Heart right ventricle (tissue), 16 donors: Measurements from ENCODE around the gene PTGR1. TPM values are rescaled to one million over a fixed set of nuclear protein-coding genes. Genes with fewer than 3 reads are reported as not detected.

ENCODE experiments used
- ATAC-seq, 8 donors: fragments of 200-7000 bp; cut with Tn5 transposase; one replicate each; pipeline ENCODE4 v1.9.1; 2020; ENCODE audit warnings: mild to moderate bottlenecking in 8 of 8, moderate library complexity in 8 of 8, moderate number of reproducible peaks in 1 of 8
- DNase-seq, 2 donors: peaks; one replicate each; pipeline ENCODE4 v3.0.0-alpha.2; 2020
- H3K27ac ChIP-seq, 10 donors: fragments of 200-600 bp; sonication (generic) in 2 of 10; one replicate each; pipeline versions ENCODE4 v1.5.0 to v1.8.0; 2020 to 2022; ENCODE audit warnings: mild to moderate bottlenecking in 3 of 10
- H3K27me3 ChIP-seq, 7 donors: fragments of 200-600 bp; one replicate each; pipeline ENCODE4 v1.8.0; 2021 to 2022; ENCODE audit warnings: mild to moderate bottlenecking in 2 of 7
- H3K36me3 ChIP-seq, 9 donors: fragments of 200-600 bp; sonication (generic) in 1 of 9; one replicate each; pipeline versions ENCODE4 v1.5.0 to v1.8.0; 2020 to 2022; ENCODE audit warnings: mild to moderate bottlenecking in 2 of 9
- H3K4me1 ChIP-seq, 9 donors: fragments of 200-600 bp; sonication (generic) in 1 of 9; one replicate each; pipeline versions ENCODE4 v1.5.0 to v1.8.0; 2020 to 2022; ENCODE audit warnings: mild to moderate bottlenecking in 4 of 9
- H3K4me3 ChIP-seq, 10 donors: fragments of 200-600 bp; sonication (generic) in 2 of 10; one replicate each; pipeline versions ENCODE4 v1.5.0 to v1.8.0; 2020 to 2022; ENCODE audit warnings: mild to moderate bottlenecking in 7 of 10, moderate library complexity in 2 of 10
- H3K9me3 ChIP-seq, 11 donors: fragments of 200-600 bp in 10 of 11; sonication (generic) in 2 of 11; one replicate each; pipeline versions ENCODE4 v1.5.0 to v1.8.0; 2013 to 2022; ENCODE audit warnings: mild to moderate bottlenecking in 2 of 11, control low read depth in 1 of 11, moderate library complexity in 1 of 11
- CTCF ChIP-seq, 9 donors: fragments of 200-600 bp; sonication (generic) in 2 of 9; IDR thresholded peaks; one replicate each; pipeline versions ENCODE4 v1.5.0 to v1.8.0; 2021 to 2022; ENCODE audit warnings: antibody characterized with exemption in 9 of 9, mild to moderate bottlenecking in 5 of 9, moderate library complexity in 1 of 9
- WGBS, 2 donors: extraction: QIAGEN DNeasy Blood & Tissue Kit; methylation state at CpG; one replicate each; pipeline ENCODE4 v1.1.7; 2013; ENCODE audit warnings: inconsistent platforms in 1 of 2; 5-methylcytosine and 5-hydroxymethylcytosine counted together
- intact Hi-C, 10 donors: fragments of 100-400 bp; cut with DNase I; formaldehyde crosslinking; loops; one replicate each; pipeline versions ENCODE4 v1.11.1 to v1.14.2; 2022
- polyA plus RNA-seq, 2 donors: library from polyadenylated mRNA; stranded (reverse); fragments of 200-250 nt; gene quantifications; one replicate each; pipeline ENCODE4 v1.2.3, GENCODE V29; 2013
- total RNA-seq, 10 donors: library from RNA; stranded (reverse); fragmentation: NEBNext Ultra II Directional in 3 of 10; extraction: Animal tissue kit (Norgen Biotek cat#: 25700) in 3 of 10; gene quantifications; one replicate each; pipeline versions ENCODE4 v1.2.1 to v1.2.4, GENCODE V29; 2021 to 2023
- donor health status: Arrhythmogenic right ventricular cardiomyopathy.
- donor health status: ischemic (EF 13 %, LVEDD 7.1; RV severe dilation, severe dysfunction).
- donor health status: healthy with polysubstance abuse.
- donor health status: DM: no; HTN: yes; CAD: no.
- donor health status: DM: no; HTN: no; CAD: no.
- donor health status: ischemic (EF 25% LVEDD 6.9; RV normal size, moderate dysfunction).
- donor health status: ischemic (EF 25% LVEDD 5.7; RV mildly dilated, moderate dysfunction).
- donor health status: healthy.
- donor health status: DM: yes; HTN: yes; CAD: no.
- donor health status: Ischemic cardiomyopathy.
- donor health status: ischemic (EF 35%, LVEDD 5.7; RV mildly dilated, moderate dysfunction).
- donor health status: nonischemic (EF 11% LVEDD 7.7; RV severe dilation, severe dysfunction).
- donor health status: DM: yes; HTN: yes; CAD: no.
- donor health status: PGD.
- donor health status: ischemic (EF 29% LVEDD 5.4; RV normal size, mild dysfunction).
- donor health status: nonischemic (EF 23%, LVEDD 6.1; RV moderate dilation, normal function).

The PTGR1 gene
- total and polyA plus RNA-seq, 12 donors, result 10.4 to 55.8 (median 42.7) TPM

DNA sequence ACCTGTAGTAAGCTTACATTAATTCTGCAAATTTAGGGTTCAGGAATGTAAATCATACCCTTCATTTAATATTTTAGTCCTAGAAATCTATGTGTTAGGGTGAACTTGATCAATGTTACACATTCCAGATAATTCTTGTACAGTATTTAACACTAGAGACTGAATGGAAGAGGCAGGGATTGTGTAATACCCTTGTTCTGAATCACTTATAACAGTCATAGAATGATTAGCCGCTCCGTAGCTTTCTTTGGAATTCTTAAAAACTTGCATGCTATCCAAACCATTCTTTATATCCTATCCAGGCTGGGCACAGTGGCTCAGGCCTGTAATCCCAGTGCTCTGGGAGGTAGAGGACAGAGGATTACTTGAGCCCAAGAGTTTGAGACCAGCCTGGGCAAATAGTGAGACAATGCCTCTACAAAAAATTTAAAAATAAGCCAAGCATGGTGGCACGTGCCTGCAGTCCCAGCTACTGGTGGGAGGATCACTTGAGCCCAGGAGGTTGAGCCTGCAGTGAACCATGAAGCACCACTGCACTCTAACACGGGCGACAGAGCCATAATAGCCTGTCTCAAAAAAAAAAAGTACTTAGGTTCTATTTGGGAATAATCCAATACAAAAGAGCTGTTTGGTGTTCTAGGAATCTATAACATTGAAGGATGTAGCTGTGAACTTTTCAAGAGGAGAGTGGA, 66.2 kb downstream of the PTGR1 start:
- peaks cover 0 to 100% (median 62%) of the 10 kb centered on the region in 9 donors for H3K36me3 ChIP-seq
- peaks cover 0 to 62% (median 37%) of the 10 kb centered on the region in 11 donors for H3K9me3 ChIP-seq

GRCh38 chr9:111531716-111532115, 67.7 kb downstream of the PTGR1 start:
- Histone ChIP-seq H3K4me1 (peaks cover 0 to 4% (median 0%) of the 10 kb centered on the region in 9 donors), H3K36me3 (peaks cover 0 to 96% (median 52%) of the 10 kb centered on the region in 9 donors), H3K4me3 (no peak overlapping the region), H3K9me3 (peaks cover 0 to 47% (median 23%) of the 10 kb centered on the region in 11 donors), H3K27ac (no peak overlapping the region), H3K27me3 (no peaks in the 10 kb centered on the region)
- no peak for ATAC-seq
- no peak for TF ChIP-seq CTCF (IDR thresholded peaks at IDR 0.05)
- DNase-seq, result no peak
- intact Hi-C loops, result no loop called here
- WGBS, 2 donors, result 83 to 98% methylated on average over 4 of the region's 4 CpGs

More for the DNA sequence above, 66.2 kb downstream of the PTGR1 start:
- no peaks in the 10 kb centered on the region for H3K4me1 ChIP-seq
- H3K27me3 ChIP-seq, result no peaks in the 10 kb centered on the region
- TF ChIP-seq CTCF (IDR thresholded peaks at IDR 0.05), result no peak
- no peak overlapping the region for H3K4me3 ChIP-seq
- intact Hi-C loops, result no loop called here
- 90 to 93% methylated on average over 5 of the region's 5 CpGs for WGBS, 2 donors
- ATAC-seq, result no peak
- no peak for DNase-seq
- no peak overlapping the region for H3K27ac ChIP-seq

- peaks cover 0 to 77% (median 33%) of the 10 kb centered on the region in 9 donors for H3K36me3 ChIP-seq
- H3K27me3 ChIP-seq, result peaks cover 0 to 11% (median 0%) of the 10 kb centered on the region in 7 donors
- TF ChIP-seq CTCF (IDR thresholded peaks at IDR 0.05), result no peak
- H3K27ac ChIP-seq, result no peak overlapping the region
- intact Hi-C loops, result no loop called here
- 29 to 37% methylated on average over 2 of the region's 2 CpGs for WGBS, 2 donors
- DNase-seq (no peak), ATAC-seq (no peak)
- H3K4me3 ChIP-seq, result no peak overlapping the region
- peaks cover 0 to 17% (median 13%) of the 10 kb centered on the region in 9 donors for H3K4me1 ChIP-seq
- peaks cover 0 to 28% (median 9%) of the 10 kb centered on the region in 11 donors for H3K9me3 ChIP-seq
Measured at GRCh38 chr9:111529787-111530186, 69.7 kb downstream of the PTGR1 start.

DNA sequence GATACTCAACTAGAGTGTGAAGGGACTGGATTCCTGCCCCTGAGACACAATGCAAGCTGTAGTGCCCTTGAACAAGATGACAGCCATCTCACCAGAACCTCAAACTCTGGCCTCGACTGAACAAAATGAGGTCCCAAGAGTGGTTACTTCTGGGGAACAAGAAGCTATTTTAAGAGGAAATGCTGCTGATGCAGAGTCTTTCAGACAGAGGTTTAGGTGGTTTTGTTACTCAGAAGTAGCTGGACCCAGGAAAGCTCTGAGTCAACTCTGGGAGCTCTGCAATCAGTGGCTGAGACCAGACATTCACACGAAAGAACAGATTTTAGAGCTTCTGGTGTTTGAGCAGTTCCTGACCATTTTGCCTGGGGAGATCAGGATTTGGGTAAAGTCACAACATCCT, 72.1 kb downstream of the PTGR1 start:
- Histone ChIP-seq H3K4me1 (peaks cover 0 to 19% (median 13%) of the 10 kb centered on the region in 9 donors), H3K9me3 (peaks cover 0 to 3% (median 0%) of the 10 kb centered on the region in 11 donors), H3K4me3 (no peak overlapping the region), H3K27me3 (peaks cover 0 to 11% (median 0%) of the 10 kb centered on the region in 7 donors), H3K36me3 (peaks cover 0 to 52% (median 13%) of the 10 kb centered on the region in 9 donors), H3K27ac (no peak overlapping the region)
- TF ChIP-seq CTCF (IDR thresholded peaks at IDR 0.05), result no peak
- intact Hi-C loops, result no loop called here
- ATAC-seq (no peak), DNase-seq (no peak)
- 89 to 93% methylated on average over 2 of the region's 2 CpGs for WGBS, 2 donors
